ENCODE measurements around the gene YOD1.

The YOD1 gene

DNA sequence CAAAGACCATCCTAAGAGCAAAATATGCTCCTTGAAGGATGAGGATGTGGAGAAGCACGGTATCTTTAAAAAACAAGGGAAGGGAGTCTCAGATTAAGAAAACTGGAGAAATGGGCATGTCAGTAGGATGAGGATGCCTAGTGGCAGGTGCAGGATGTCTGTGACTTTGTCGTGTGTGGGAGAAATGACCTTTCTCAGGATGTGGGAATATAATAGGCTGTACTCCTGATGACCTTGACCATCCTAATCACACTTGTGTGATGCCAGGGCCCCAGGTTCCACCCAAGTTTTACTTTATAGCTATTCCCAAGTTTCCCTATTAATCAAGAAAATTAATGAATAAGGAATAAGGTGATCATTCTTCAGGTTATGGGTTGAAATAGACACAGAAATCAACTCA lies 31.3 kb downstream of the YOD1 start:
- Histone ChIP-seq H3K27me3 (ENCODE audit: low read depth, low read length) (peaks cover 33% of the 10 kb centered on the region), H3K4me1 (ENCODE audit: low read length) (no peaks in the 10 kb centered on the region), H3K4me2 (ENCODE audit: low read length) (no peak overlapping the region), H3K9me3 (ENCODE audit: insufficient read depth, low read length) (no peaks in the 10 kb centered on the region), H3K79me2 (ENCODE audit: low read length) (no peaks in the 10 kb centered on the region), H4K20me1 (ENCODE audit: insufficient read depth, low read length) (no peaks in the 10 kb centered on the region), H3K36me3 (replicated peaks; ENCODE audit: low read depth, low read length) (no peaks in the 10 kb centered on the region), H3K27ac (ENCODE audit: low read length) (no peak overlapping the region), H3K4me3 (ENCODE audit: low read length) (no peak overlapping the region), H3K9ac (ENCODE audit: low read length) (no peak overlapping the region), H2AFZ (ENCODE audit: low read depth, low read length) (no peak overlapping the region)
- TF ChIP-seq CTCF (IDR thresholded peaks at IDR 0.05; ENCODE audit: low read depth, low read length) = no peak
- no peak for TF ChIP-seq EZH2phosphoT487 (IDR thresholded peaks at IDR 0.05; ENCODE audit: low read depth)

DNA sequence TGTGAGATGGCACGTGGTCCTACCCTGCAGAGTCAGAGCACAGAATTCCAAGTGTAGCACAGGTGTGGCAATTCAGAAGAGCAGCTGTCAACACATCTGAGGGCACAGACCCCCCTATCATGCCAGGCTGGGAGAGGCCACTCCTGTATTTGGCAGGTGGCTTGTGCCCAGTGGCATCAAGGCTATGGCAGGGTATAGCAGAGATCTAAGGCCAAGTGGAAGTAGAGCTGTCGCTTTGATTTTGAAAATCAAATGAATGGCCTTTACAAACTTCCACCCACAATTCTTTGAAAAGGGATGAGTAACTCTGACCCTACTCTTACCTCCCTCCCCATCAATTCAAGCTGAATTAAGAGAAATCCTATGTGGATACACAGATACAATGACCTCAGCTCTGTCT lies 31.8 kb downstream of the YOD1 start:
- no peaks in the 10 kb centered on the region for H3K36me3 ChIP-seq (replicated peaks; ENCODE audit: low read depth, low read length)
- H3K4me3 ChIP-seq (ENCODE audit: low read length) = no peak overlapping the region
- H4K20me1 ChIP-seq (ENCODE audit: insufficient read depth, low read length) = no peaks in the 10 kb centered on the region
- no peak overlapping the region for H3K4me2 ChIP-seq (ENCODE audit: low read length)
- no peaks in the 10 kb centered on the region for H3K4me1 ChIP-seq (ENCODE audit: low read length)
- no peaks in the 10 kb centered on the region for H3K9me3 ChIP-seq (ENCODE audit: insufficient read depth, low read length)
- no peak overlapping the region for H2AFZ ChIP-seq (ENCODE audit: low read depth, low read length)
- TF ChIP-seq EZH2phosphoT487 (IDR thresholded peaks at IDR 0.05; ENCODE audit: low read depth) = no peak
- no peak for TF ChIP-seq CTCF (IDR thresholded peaks at IDR 0.05; ENCODE audit: low read depth, low read length)
- H3K27ac ChIP-seq (ENCODE audit: low read length) = no peak overlapping the region
- no peaks in the 10 kb centered on the region for H3K79me2 ChIP-seq (ENCODE audit: low read length)
- peaks cover 37% of the 10 kb centered on the region for H3K27me3 ChIP-seq (ENCODE audit: low read depth, low read length)
- H3K9ac ChIP-seq (ENCODE audit: low read length) = no peak overlapping the region

DNA sequence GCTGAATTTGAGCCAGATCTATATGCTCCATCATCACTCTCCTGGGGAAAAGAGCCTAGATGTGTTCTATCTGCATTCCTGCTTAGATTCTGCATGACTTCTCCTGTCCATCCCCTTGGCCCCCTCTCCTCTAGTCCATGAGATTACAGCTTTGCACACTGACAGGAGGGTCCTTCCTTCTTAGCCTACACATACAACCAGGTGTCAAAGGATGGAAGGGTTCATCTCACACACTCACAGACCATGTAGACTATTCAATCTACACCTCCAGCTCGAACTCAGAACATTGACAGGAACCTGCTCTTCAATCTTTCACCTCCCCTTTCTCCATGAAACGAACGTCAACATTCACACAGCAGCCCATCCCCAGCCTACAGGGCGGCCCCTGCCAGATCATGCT lies 32.3 kb downstream of the YOD1 start:
- TF ChIP-seq EZH2phosphoT487 (IDR thresholded peaks at IDR 0.05; ENCODE audit: low read depth) (no peak), CTCF (IDR thresholded peaks at IDR 0.05; ENCODE audit: low read depth, low read length) (no peak)
- H4K20me1 ChIP-seq (ENCODE audit: insufficient read depth, low read length) = no peaks in the 10 kb centered on the region
- H3K4me3 ChIP-seq (ENCODE audit: low read length) = no peak overlapping the region
- H3K27me3 ChIP-seq (ENCODE audit: low read depth, low read length) = peaks cover 40% of the 10 kb centered on the region
- H3K4me2 ChIP-seq (ENCODE audit: low read length) = no peak overlapping the region
- H3K36me3 ChIP-seq (replicated peaks; ENCODE audit: low read depth, low read length) = no peaks in the 10 kb centered on the region
- H2AFZ ChIP-seq (ENCODE audit: low read depth, low read length) = no peak overlapping the region
- H3K9me3 ChIP-seq (ENCODE audit: insufficient read depth, low read length) = no peaks in the 10 kb centered on the region
- H3K27ac ChIP-seq (ENCODE audit: low read length) = no peak overlapping the region
- no peaks in the 10 kb centered on the region for H3K79me2 ChIP-seq (ENCODE audit: low read length)
- no peaks in the 10 kb centered on the region for H3K4me1 ChIP-seq (ENCODE audit: low read length)
- no peak overlapping the region for H3K9ac ChIP-seq (ENCODE audit: low read length)

GRCh38 chr1:207017615-207018559 lies 33.1 kb downstream of the YOD1 start:
- Histone ChIP-seq H2AFZ (ENCODE audit: low read depth, low read length) (no peak overlapping the region), H3K27ac (ENCODE audit: low read length) (no peak overlapping the region), H3K36me3 (replicated peaks; ENCODE audit: low read depth, low read length) (no peaks in the 10 kb centered on the region), H3K27me3 (ENCODE audit: low read depth, low read length) (peaks cover 47% of the 10 kb centered on the region), H4K20me1 (ENCODE audit: insufficient read depth, low read length) (no peaks in the 10 kb centered on the region), H3K4me3 (ENCODE audit: low read length) (no peak overlapping the region), H3K79me2 (ENCODE audit: low read length) (no peaks in the 10 kb centered on the region), H3K4me1 (ENCODE audit: low read length) (no peaks in the 10 kb centered on the region), H3K9me3 (ENCODE audit: insufficient read depth, low read length) (no peaks in the 10 kb centered on the region), H3K4me2 (ENCODE audit: low read length) (no peak overlapping the region), H3K9ac (ENCODE audit: low read length) (no peak overlapping the region)
- no peak for TF ChIP-seq EZH2phosphoT487 (IDR thresholded peaks at IDR 0.05; ENCODE audit: low read depth)
- TF ChIP-seq CTCF (IDR thresholded peaks at IDR 0.05; ENCODE audit: low read depth, low read length) = no peak

All from OCI-LY3 (cell line).